ENCODE data around the gene LYPD6.
"Not testable (repeated sequence)": the region's sequence is repeated elsewhere in the genome, so short reads cannot be mapped to it uniquely, and the experiment has no call there.

Gene LYPD6

DNA sequence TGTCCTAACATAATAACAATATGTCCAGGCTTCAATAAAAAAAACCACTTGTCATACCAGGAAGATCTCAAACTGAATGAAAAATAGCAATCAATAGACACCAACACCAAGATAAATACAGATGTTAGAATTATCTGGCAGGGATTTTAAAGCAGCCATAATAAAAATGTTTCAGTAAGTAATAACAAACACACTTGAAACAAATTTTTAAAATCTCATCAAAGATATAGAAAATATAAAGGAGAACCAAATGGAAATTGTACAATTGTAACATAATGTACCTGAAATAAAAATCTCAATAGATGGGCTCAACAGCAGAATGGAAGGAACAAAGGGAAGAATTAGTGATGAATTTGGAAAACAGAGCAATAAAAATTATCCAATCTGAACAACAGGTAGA, 128.1 kb downstream of the LYPD6 start:
- no peak for DNase-seq

DNA sequence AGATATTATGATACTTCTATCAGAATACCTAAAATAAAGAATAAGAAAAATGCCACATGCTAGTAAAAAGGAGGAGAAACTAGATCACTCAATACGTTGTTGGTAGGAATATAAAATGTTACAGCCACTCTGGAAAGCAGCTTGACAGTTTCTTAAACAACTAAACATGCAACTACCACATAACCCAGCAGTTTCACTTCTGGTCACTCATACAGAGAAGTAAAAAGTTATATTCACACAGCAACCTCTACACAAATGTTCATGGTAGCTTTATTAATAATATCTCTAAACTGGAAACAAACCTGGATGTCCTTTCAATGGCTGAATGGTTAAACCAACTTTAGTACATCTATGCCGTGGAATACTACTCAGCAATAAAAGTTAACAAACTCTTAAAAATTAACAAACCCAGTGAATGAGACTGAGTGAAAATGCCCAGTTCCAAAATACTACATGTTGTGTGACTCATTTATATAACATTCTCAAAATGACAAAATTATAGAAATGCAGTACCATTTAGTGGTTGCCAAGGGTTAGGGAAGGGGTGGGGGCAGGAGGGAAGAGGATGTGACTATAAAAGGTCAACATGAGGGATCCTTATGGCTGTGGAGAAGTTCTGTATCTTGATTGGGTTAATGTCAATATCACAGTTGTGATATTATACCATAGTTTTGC, 133.1 kb downstream of the LYPD6 start:
- DNase-seq, result no peak

DNA sequence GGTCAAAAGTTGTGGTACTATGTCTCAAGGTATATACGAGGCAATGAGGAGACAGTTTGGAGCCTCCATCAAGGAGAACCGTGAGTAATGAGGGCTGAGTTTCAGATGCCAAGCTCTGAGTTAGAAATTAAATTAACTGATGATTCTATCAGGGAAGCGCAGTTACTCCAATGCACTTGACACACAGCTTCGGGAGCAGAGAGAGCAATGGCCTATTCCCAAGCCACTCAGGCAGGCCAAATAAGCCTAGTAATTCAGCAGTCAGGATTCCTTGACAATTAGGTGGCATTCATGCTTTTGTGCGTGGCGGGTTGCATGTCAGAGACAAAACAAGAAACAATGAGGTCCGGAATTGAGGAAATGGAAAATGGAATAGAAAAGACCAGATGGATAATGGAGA, 134.0 kb downstream of the LYPD6 start:
- no peak for DNase-seq

DNA sequence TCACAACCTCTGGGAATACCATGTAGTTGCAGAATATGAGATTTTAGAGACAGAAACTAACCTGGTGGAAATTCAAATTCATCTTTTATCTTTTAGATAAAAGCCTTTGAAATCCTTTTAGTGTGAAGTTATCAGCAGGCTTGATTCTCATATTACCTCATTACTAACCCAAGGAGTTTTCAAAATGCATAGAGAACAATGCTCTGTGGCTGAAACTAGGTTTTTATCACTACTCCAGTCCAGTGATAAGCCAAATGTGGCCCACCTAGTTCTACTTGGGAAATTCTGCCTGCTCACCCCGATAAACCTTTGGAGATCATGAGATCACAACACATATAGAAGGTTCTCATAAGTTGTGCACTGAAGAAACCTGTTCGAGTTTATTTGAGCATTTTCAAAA, 135.5 kb downstream of the LYPD6 start:
- DNase-seq, result no peak

DNA sequence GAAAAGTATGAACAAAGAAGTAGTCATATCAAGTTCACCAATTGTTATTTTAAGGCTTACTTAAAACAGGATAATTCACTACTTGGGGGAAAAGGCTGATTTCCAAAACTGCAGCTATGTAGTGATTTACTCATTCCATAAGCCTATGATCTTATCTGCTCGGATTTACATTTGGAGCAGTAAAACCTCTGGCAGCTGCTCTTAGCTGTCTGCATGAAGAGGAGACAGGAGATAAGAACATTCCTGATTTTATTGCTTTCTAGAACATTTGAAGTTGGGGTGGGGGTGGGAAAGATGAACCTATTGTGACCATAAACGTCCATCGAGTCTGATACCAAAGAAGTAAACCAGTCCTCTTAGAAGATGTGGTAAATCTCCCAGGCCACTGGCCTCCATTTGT, 136.2 kb downstream of the LYPD6 start:
- DNase-seq, result no peak

DNA sequence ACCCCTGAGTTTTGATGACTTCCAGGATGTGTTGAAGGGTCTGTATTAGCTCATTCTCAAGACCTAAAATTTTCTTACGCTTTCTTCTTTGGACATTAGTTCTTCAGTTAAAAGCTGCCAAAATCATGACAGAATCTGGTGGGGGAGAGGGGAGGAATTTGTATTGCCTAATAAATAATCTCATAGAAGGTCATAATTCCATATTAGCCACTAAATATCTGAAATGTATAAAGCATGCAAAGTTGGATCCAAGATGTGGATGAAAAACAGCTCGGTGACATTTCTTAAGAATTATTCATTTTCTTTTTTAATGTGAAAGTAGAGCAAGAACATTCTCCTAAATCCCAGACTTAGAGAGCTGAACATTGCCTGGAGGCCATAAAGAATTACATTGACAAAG, 137.0 kb downstream of the LYPD6 start:
- no peak for DNase-seq

DNA sequence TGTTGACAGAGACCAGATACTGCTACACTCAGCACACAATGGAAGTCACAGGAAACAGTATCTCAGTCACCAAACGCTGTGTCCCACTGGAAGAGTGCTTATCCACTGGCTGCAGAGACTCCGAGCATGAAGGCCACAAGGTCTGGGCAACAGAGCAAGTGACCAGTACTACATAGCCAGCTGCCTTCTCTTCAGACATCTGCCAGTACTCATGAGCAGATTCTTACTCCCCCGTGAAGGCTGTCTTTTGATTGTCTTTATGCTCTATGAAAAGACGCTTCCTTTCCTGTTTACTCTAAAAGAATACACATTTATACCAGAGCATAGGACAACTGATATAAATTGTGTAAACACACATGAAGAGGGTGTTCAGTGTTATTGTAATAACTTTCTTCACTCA, 138.2 kb downstream of the LYPD6 start:
- no peak for DNase-seq

DNA sequence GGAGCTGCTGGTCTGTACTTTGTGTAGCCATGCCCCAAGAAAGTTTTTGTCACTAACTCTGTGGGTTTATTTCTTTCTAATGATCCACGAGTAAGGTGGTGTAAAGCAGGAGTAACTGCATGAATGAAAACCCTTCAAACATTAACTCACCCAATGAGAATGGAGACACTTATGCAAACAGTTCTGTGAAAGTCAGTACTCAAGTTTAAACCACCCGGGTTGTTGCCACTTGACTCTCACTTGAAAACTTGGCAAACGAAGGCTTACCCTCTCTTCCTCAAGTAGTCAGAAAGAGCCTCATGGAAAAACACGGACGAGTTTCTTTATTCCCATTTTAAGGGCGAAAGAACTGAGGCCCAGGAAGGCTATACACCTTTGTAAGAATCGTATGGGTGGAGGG, 139.7 kb downstream of the LYPD6 start:
- no peak for DNase-seq

DNA sequence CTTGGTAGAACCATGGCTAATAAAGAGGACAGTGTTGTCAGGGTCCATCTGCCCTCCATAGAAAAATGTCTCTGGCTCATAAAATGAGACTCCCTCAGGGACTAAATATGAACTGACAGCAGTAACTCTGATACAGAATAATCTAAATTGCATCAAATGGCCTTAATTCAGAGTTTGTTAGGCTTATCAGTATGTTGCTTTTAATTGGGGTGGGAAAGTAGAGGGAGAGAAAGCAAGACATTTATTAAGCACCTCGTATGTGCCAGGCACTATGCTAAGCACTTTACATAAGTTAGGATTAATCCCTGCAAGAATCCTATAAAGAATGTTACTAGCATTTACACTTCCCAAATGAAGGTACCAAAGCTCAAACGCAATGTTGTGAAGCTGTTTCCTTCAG, 142.0 kb downstream of the LYPD6 start:
- no peak for DNase-seq

DNA sequence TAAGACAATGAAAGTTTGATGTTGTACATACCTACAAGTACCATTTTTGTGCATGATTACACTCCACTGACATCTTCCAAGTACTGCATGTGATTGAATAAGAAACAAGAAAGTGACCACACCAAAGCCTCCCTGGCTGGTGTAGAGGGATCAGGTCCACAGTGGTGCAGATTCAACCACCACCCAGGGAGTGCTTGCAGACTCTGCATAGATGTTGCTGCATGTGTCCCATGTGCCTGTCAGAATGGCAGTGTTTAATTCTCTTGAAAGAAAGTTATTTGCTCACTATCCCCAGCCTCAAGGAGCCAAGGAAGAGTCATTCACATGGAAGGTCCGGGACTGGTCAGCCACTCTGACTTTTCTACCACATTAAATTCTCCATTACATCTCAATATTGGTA, 142.7 kb downstream of the LYPD6 start:
- no peak for DNase-seq

DNA sequence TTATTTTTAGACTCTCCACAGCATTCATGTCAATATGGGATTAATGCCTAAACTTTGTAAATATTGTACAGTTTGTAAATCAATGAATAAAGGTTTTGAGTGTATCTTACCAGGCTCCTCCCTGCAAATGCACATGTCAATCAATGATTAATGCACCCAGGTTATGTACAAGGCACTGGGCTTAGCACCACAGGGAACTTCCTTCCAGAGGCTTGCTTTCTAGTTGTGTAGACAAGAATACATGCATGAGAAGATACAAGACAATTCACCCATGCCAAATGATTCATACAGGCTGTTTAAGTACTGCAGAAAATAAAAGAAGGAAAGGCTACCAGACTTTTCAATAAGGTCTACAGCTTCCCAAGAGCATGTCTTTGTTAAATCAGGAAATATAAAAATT, 143.1 kb downstream of the LYPD6 start:
- DNase-seq, result no peak

DNA sequence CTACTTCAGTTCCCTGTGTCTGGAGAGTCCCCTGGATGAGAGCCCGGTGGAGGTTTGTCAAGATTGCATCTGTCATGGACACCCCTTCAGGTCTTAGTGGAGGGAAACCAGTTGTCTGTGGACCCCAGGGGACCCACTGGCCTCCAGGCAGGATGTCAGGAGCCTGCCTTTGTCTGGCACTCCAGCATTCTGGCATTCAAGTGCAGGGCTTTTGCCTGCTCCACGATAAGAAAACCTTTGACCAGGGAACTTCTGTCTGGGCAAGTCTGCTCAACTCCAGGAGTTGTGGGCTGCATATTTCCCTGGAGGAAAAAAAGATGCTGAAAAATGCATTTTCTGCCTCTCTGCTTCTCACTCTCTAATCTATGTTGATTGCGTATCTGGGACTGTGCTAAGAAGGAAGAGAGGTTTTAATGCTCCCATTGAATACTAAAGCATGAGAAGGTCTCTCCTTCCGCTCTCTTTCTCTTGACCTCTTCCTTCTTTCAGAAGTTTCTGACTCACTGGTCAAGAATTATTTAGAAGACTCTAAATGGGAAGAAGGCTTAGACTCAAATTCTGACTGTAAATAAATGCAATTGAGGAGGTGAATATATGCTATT, 152.7 kb downstream of the LYPD6 start:
- DNase-seq, result no peak

DNA sequence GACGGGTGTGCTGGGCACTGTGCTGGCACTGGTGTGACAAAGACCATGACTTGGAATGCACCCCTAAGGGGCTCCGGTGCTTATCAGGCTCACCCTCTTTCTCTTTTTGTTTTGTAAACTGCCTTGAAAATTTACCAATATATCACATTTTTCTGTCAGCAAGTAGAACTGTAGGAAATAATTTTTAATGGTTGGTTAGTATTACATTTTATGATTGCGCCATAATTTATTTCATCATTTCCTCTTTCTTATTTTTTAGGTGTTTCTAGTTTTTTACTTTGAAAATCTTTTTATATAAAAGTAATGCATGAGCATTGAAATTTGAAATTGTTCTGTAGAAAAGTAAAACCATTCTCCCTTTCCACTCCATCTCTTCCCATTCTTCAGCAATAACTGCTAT, 156.3 kb downstream of the LYPD6 start:
- DNase-seq, result no peak

DNA sequence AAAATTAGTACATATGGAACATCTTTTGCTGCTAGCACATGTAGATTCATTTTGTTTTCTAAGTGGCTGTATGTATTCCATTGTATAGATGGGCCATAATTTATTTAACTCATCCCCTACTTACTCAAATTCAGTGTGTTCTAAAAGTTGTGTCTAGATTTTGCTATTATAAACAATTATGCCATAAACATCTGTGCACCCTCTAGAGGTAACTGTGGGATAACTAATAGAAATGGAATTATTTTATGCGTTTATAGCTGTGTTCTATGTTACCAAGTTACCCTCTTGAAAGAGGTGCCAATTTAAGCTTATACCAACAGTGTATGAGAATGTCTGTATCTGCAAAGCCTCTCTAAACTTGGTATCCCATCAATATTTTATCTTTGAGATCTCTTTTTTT, 156.8 kb downstream of the LYPD6 start:
- no peak for DNase-seq

DNA sequence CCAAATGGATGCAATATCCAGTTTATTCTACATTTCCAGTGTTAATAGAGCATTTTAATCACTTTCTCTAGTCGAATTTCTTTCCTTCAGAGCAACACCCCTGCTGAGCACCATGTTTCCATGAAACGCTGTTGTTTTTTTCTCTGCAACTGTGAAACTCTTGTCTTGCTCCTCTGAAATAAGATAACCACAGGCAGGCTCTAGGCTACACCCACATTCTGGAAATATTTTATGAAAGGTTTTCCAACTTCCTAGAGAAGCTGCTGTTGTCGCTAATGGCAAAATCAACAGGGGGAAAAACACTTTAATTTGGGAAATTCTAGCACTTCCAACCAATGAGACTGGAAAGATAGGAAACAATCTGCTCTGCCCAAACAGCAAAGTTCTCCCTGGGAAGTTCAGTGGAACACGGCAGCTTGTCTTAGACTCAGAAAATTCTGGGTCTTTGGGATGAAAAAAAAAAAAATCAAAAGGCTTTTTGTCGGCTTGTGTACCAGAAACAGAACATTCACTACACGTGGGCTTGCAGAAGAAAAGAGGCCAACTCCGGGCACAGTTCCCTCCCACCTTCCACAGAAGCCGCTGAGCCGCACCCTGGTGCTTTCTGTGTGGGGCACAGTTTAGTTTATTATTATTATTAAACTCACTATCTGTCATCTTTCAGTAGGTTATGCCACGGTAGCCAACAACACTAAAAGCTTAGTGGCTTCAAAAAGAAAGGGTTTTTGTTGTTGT, 158.5 kb downstream of the LYPD6 start:
- DNase-seq, result no peak

DNA sequence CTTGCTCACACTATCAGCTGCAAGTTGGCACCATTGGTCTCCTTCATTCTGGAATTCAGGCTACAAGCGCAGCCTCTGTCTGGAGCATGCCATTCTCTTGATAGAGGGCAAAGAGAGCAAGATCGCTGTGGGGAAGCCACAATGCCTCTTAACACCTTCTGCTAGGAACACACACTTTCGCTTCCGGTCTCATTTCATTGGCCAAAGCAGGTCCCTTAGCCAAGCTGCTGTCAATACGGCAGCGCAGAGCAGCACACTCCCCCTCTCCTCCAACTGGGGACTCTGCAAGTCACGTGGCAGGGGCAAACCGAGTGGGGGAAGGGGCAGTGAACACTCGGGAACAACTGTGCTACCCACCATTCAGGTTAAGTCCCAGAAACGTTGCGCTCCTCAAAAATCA, 159.1 kb downstream of the LYPD6 start:
- DNase-seq, result no peak

DNA sequence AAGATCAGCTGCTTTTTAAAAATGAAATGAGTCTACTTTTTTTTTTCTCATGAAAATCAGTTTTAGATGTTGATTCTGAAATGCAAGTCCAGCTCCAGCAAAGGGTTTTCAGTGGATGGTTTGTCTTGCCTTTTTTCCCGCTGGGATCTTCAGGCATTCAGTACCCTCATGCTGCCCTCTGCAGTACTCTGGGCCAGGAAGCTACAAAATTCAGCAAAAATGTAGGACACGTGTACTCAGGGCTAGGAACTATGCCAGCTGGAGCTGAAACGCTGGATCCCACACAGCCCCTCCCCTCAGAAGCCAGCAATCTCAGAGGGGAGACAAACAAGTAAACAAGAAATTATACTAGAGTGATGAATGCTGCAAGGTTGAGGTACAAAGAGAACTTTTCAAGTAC, 159.9 kb downstream of the LYPD6 start:
- no peak for DNase-seq

DNA sequence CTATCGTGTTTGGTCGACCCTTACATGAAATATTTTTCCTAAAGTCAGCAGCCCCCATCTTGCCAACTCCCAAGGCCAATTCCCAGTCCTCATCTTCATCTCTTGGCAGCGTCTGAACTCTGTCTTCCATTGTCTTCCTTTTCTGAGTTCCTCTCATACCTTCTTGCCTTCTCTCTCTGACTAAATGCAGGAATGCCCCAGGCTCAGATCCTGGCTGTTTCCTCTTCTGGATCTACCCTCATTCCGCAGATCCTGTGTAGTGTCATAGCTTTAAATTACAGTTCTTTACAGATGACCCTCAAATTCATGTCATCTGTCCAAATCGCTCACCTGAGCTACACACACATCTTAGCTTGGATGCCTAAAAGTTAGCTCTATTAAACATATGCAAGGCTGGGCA, 162.5 kb downstream of the LYPD6 start:
- no peak for DNase-seq

DNA sequence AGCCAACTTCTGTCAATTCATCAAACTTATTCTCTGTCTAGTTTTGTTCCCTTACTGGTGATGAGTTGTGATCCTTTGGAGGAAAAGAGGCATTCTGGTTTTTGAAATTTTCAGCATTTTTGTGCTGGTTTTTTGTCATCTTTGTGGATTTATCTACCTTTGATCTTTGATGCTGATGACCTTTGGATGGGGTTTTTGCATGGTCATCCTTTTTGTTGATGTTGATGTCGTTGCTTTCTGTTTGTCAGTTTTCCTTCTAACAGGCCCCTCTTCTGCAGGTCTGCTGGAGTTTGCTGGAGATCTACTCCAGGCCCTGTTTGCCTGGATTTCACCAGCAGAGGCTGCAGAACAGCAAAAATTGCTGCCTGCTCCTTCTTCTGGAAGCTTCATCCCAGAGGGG, 168.8 kb downstream of the LYPD6 start:
- DNase-seq, result not testable (repeated sequence)

DNA sequence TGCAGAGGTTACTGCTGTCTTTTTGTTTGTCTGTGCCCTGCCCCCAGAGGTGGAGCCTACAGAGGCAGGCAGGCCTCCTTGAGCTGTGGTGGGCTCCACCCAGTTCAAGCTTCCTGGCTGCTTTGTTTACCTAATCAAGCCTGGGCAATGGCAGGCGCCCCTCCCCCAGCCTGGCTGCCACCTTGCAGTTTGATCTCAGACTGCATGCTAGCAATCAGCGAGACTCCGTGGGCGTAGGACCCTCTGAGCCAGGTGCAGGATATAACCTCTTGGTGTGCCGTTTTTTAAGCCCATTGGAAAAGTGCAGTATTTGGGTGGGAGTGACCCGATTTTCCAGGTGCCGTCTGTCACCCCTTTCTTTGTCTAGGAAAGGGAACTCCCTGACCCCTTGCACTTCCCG, 176.4 kb downstream of the LYPD6 start:
- not testable (repeated sequence) for DNase-seq

DNA sequence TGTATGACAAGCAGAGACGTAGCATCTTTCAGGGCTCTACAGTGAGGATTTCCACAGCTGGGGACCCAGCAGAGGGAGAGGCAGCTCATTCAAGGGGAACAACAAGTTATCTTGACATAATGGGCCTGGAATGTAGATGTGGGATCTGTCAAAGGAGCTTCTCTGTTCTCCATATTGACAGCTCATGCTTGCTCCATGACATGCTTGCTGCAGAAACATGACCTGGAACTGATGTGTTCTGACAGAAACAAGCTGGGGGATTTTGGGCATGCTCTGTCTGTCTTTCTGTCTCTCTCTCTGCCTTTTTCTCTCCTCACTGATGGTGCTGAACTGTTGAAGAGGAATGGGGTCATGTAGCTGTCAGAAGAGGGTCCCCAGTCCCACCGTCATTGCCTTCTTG, 177.6 kb downstream of the LYPD6 start:
- no peak for DNase-seq

DNA sequence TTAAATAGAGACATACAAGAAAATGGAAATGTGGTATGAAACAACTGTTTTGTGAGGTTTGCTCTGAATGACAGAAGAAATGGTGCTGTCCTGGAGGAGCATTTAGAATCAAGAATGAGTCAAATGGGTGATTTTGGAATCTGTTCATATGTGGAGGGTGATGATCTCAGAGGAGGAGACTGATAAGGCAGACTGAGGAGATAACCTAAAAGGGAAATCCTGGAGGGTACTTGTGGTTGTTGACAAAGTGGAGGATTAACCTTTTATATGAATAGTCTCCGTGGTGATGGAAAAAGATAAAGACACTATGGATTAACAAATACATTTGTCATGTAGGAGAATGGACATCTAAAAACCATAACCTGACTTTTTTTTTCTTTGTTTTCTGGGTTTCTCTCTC, 183.1 kb downstream of the LYPD6 start:
- no peak for DNase-seq

All from activated CD4-positive, alpha-beta T cell treated with anti-CD3 and anti-CD28 coated beads for 1 hour (primary cell).